NCI-H446 (cell line): ENCODE results near the gene ARAP1.
"Not testable (repeated sequence)": the region's sequence is repeated elsewhere in the genome, so short reads cannot be mapped to it uniquely, and the experiment has no call there.

Experiments used
- DNase-seq, 2 experiments: peaks; one replicate each; lab custom pipeline; 2025; lab: John Stamatoyannopoulos, UW

ARAP1 gene

GRCh38 chr11:72752088-72752914 is at the start of gene ARAP1:
TSS of gene ARAP1 (minus strand) at chr11:72752408. CDS start at chr11:72727128, 25,280 bp downstream.
- peak in 1 of 2 experiments; percentile 65 for DNase-seq

- no peak for DNase-seq
These were observed 47.2 kb upstream of the ARAP1 start for GRCh38 chr11:72799441-72799840.

- DNase-seq, result no peak
These were observed 46.2 kb upstream of the ARAP1 start for GRCh38 chr11:72798361-72798760.

- peak; percentile 94 to 98 for DNase-seq
These were observed 41.5 kb upstream of the ARAP1 start, which contains the start of gene STARD10 for GRCh38 chr11:72793425-72794367. TSS of gene STARD10 (minus strand) at chr11:72794047. CDS start at chr11:72781181, 12,866 bp downstream.

- DNase-seq, result no peak
These were observed 40.8 kb upstream of the ARAP1 start for GRCh38 chr11:72793076-72793424.

GRCh38 chr11:72792437-72793021 is 40.3 kb upstream of the ARAP1 start:
- DNase-seq, result no peak

GRCh38 chr11:72791228-72791627 is 39.0 kb upstream of the ARAP1 start:
- not testable (repeated sequence) for DNase-seq

- DNase-seq, result no peak
These were observed 37.4 kb upstream of the ARAP1 start for GRCh38 chr11:72789493-72790131.

- no peak for DNase-seq
These were observed 36.0 kb upstream of the ARAP1 start for GRCh38 chr11:72788241-72788640.

GRCh38 chr11:72787216-72788104 is 35.3 kb upstream of the ARAP1 start:
- no peak for DNase-seq

- no peak for DNase-seq
These were observed 34.4 kb upstream of the ARAP1 start for GRCh38 chr11:72786305-72787215.

GRCh38 chr11:72784662-72785061 is 32.5 kb upstream of the ARAP1 start:
- no peak for DNase-seq

- no peak for DNase-seq
These were observed 31.1 kb upstream of the ARAP1 start for GRCh38 chr11:72783144-72783905.

GRCh38 chr11:72782081-72782920 is 30.1 kb upstream of the ARAP1 start:
- DNase-seq, result no peak

GRCh38 chr11:72781313-72782080 is 29.3 kb upstream of the ARAP1 start:
- DNase-seq, result peak in 1 of 2 experiments; percentile 15

GRCh38 chr11:72781063-72781312 is 28.8 kb upstream of the ARAP1 start:
- no peak for DNase-seq

GRCh38 chr11:72780296-72781062 is 28.3 kb upstream of the ARAP1 start:
- DNase-seq, result no peak
